ENCODE measurements around the gene GJA1. TPM values are rescaled to one million over a fixed set of nuclear protein-coding genes. Genes with fewer than 3 reads are reported as not detected.
"Not testable (repeated sequence)": the region's sequence is repeated elsewhere in the genome, so short reads cannot be mapped to it uniquely, and the experiment has no call there.

GJA1 gene
- total RNA-seq = 2.1 TPM

DNA sequence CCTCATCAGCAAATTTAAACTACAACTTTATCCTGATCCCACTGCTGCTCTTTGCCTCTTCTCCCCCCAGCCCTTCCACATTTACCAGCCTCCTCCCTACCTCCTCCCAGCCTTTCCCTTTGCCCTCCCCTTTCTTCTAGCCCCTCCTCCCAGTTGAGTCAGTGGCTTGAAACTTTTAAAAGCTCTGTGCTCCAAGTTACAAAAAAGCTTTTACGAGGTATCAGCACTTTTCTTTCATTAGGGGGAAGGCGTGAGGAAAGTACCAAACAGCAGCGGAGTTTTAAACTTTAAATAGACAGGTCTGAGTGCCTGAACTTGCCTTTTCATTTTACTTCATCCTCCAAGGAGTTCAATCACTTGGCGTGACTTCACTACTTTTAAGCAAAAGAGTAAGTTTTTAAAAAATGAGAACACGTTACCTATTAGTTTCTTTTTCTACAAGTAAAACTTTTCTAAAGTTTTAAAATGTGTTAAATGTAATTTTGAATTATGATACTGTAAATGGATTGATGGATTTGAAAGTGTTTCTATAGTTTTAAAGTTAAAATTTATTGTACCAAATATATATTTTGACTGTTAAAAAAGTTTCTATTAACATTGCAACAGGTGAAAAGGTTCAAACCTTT is at the start of gene GJA1:
GJA1 (plus strand) TSS at position 203 of the 626 bp plus-strand sequence. CDS start 11,202 bp downstream, outside the sequence.
- DNase-seq (ENCODE audit: low spot score) = no peak
- ATAC-seq = peak; percentile 43

DNA sequence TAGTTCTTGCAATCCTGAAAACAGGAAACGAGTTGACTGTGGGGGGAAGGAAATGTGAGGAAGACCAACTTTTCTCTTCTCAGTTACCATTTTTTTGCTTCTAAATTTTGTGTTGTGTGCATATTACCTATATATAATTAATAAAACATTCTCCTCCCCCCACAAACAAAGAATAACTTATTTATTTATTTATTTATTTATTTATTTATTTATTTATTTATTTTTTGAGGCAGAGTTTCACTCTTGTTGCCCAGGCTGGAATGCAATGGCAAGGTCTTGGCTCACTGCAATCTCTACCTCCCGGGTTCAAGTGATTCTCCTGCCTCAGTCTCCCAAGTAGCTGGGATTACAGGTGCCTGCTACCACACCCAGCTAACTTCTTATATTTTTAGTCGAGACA is 48.9 kb upstream of the GJA1 start:
- DNase-seq (ENCODE audit: low spot score); ATAC-seq: not testable (repeated sequence)

DNA sequence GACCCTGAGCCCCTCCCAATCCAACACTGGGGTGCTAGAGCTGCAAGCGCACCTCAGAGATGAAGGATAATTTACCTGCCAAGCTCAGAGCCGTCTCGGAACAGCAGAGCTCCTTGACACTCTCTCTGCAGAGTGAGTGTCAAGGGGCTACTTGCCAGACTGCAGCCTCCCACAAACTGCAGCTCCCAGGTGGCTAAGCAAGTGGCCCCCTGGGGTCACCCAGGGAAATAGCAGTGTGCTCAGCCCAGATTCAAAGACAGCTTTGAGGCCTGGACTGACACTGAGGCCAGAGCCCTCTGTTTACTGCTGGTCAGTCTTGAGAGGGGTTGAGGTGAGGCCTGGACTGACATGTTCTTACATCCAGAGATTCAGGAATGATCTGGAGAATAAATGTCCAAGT is 46.0 kb upstream of the GJA1 start:
- no peak for ATAC-seq
- no peak for DNase-seq (ENCODE audit: low spot score)

DNA sequence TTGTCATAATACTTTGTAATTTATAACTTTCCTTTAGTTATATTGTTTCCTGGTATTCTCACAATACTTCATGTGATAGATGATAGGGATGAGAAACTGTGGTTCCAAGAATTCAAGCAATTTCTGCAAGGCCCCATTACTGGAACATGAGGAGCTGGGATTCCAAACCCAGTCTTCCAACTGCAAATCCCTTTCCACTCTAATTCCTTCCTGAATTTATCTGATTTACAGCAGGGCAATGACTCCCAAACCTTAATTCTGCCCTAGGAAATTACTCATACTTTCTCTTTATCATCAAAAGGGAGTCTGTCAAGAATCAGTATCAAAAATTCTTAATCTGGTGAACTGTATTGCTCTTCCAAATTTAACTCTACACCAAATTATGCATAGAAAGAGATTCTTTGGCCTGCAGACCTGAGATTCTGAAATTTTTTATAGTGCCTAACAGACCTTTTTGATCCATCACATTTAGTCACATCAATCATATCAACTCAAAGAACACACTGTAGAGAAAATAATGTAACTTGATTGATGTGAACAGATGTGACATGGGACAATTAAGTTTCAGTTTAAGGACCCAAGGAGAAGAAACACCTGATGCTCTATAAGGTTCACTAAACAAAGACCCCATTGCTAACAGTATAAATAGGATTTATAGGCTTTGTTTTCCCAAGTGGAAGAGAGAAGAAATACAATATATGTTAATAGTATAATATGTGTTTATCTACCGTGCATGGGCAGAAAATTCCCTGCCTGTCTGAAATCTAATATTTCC is 41.5 kb upstream of the GJA1 start:
- no peak for DNase-seq (ENCODE audit: low spot score)
- no peak for ATAC-seq

DNA sequence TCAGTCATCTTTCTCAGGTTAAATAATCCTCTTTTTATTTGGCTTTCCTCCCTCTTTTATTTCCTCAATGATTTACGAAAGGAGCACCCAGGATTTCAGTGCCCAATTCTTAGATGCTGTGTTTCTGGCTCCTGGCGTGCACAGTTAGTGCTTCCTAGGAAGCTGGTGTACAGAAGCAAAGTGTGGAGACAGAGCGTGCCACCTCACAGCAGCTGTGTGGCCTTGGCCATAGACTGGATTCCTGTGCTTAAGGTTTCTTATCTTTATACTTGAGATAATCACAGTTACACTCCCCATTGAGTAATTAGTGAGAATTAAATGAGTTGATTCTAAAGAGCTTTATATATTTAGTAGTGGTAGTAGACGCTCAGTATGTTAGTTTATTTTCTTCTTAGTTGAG is 39.7 kb upstream of the GJA1 start:
- ATAC-seq (no peak), DNase-seq (ENCODE audit: low spot score) (no peak)

DNA sequence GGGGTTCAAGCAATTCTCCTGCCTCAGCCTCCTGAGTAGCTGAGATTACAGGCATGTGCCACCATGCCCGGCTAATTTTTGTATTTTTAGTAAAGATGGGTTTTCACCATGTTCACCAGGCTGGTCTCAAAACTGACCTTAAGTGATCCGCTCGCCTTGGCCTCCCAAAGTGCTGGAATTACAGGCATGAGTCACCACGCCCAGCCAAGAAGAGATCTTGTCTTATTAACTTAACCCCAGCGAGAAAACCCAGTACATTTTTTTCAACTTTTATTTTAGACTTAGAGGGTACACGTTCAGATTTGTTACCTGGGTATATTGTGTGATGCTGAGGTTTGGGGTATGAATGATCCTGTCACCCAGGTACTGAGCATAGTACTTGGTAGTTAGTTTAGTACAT is 38.3 kb upstream of the GJA1 start:
- not testable (repeated sequence) for DNase-seq (ENCODE audit: low spot score); ATAC-seq

DNA sequence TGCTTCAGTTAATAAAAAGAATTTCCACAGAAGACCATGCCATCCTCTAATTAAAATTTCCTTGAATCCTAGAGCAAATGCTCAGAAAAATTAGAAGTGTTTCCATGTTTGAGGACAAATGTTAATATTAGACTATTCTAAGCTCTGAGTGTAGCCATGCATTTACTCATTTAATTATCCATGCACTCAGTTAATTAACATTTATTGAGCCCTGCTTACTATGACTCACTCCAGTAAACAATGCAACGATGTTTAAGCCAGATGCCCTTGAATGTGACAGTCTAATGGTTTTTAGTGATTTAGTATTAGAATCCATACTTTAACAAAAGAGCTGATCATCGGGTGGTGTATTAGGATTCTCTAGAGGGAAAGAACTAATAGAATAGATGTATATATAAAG is 37.3 kb upstream of the GJA1 start:
- ATAC-seq (no peak), DNase-seq (ENCODE audit: low spot score) (no peak)

DNA sequence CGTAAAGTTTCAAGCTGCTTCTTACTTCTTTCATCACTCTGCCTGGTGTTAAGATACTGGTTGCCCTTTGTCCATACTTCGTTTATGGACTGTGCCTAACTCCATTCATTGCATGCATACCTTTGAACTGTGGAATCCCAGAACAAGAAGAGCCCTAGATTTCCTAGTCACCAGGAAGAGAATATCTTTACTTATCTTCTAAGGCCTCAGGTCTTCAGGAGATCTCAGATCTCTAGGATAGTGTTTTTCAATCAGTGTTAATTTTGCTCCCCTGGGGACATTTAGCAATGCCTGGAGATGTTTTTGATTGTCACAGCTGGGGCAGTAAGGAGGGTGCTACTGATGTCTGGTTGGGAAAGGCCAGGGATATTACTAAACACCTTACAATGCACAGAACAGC is 35.5 kb upstream of the GJA1 start:
- DNase-seq (ENCODE audit: low spot score) = no peak
- no peak for ATAC-seq

DNA sequence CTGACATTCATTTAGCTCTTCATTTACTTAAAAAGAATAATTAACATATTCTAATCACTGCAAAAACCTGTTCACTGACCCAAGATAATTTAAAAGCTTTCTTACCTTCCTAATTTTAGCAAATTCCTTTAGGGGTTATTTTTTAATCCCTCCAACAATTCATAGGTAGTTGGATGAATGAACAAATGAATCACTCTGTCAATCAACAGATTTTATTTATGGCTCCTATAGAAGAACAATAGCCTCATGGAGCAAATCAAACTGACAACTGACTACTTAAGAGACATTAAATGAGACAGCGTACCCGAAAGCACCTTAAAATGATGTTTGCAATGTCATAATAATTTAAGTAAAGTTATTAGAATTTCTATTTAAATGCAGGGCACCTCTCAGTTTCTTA is 31.5 kb upstream of the GJA1 start:
- no peak for DNase-seq (ENCODE audit: low spot score)
- no peak for ATAC-seq

DNA sequence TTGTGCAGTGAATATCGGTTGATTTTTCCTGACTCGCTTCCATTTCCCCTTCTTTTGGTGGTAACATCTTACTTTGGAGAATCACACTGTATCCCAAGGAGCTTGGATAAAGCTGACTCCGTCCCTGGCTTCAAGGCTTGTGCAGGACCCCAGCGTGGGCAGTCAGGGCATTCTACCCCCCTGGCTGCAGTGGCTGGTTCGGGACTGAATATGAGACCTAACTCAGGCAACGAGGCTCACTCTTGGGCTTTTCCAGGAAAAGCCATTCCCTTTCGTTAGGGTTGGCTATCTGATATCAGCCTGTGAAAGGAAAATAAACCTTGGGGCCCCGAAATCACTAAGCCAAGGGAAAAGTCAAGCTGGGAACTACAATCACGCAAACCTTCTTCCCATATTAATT is 30.1 kb upstream of the GJA1 start:
- no peak for ATAC-seq
- no peak for DNase-seq (ENCODE audit: low spot score)

DNA sequence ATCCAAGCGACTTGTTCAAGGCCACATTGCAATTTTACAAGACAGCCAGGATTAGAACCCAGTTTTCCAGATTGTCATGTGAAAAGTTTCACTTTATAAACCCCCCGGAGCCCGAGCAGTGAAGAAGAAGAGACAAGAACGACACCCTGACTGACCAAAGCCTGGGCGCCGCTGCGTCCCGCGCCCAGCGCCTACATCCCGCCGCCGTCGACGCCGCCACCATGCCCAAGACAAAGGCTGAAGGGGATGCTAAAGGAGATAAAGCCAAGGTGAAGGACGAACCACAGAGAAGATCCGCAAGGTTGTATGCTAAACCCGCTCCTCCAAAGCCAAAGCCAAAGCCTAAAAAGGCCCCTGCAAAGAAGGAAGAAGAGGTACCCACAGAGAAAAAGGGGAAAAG is 27.1 kb upstream of the GJA1 start:
- no peak for ATAC-seq
- DNase-seq (ENCODE audit: low spot score) = no peak

DNA sequence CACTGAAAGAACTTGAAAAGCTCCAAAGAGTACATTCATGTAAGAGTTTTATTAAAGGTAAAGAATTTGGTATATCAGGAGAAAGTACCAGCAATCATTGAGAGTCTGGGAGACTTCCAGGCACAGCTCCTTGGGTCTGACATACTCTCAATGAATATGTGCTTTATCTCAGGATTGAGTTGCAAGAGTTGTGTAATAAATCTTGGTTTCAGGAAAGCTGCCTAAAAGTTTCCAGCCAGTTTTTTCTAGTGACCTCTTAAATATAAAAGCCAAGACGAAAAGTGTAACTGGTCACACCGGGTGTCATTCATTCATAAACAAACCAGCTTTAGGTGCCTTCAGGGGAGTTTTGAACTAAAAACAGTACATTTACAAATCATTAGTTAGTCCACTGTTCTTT is 21.6 kb upstream of the GJA1 start:
- ATAC-seq (no peak), DNase-seq (ENCODE audit: low spot score) (no peak)

DNA sequence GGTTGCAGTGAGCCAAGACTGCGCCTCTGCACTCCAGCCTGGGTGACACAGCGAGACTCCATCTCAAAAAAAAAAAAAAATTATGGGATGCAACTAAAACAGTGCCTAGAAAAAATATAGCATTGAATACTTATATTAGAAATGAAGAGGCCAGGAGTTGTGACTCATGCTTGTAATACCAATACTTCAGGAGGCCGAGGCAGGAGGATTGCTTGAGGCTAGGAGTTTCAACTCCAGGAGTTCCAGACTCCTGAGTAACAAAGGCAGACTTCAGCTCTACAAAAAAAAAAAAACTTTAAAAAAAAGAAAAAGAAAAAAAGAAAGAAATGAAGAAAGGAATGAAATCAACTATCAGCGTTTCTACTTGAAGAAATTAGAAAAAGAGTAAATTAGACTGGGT is 17.1 kb upstream of the GJA1 start:
- DNase-seq (ENCODE audit: low spot score) = no peak
- no peak for ATAC-seq

DNA sequence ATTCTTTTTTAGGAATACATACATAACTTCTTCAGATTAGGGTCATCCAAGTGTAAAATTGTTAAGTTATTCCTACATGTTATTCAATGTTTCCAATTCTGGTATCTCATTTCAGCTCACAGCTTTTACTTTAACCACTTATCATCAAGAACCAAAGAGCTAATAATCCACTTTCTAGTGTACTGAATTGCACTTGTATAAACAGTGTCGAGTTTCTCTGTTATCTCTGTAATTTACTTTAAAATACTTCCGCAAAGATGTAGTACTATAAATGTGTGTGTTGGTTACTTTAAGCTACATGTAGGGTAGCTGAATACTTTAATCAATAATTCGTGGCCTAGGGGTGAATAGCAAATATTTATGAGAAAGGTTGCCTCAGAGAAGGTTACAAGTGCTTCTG is 8.8 kb upstream of the GJA1 start:
- ATAC-seq (no peak), DNase-seq (ENCODE audit: low spot score) (no peak)

DNA sequence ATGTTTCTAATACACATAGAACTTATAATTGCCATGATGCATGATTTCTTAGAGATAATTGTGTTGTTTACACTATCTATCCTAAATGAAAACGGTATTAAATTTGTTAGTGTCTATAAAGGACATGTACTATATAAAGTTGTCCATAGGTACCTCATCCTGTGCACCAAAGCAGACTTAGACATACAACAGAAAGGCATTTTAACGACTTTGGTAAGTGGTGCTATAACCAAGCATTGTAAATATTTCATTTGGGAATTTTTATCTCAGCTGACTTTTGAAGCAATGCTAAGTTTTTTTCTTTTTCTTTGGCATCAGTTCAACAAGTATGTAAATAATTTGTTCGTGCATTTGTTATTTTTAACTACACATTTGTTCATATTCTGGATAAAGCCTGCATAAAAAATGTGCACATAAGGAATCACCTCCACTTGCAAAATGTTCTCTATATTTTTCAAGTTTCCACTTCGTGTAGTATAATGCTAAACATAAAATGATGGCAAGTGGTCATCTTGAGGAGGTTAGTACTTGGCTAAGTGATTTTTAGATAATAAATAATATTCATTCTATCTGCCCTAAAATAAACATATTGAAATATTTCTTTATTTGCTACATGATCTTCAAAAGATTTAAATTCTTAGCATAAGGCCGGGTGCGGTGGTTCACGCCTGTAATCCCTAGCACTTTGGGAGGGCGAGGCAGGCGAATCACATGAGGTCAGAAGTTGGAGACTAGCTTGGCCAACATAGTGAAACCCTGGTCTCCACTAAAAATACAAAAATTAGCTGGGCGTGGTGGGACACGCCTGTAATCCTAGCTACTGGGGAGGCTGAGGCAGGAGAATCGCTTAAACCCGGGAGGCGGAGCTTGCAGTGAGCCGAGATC is 6.3 kb upstream of the GJA1 start:
- no peak for ATAC-seq
- no peak for DNase-seq (ENCODE audit: low spot score)

DNA sequence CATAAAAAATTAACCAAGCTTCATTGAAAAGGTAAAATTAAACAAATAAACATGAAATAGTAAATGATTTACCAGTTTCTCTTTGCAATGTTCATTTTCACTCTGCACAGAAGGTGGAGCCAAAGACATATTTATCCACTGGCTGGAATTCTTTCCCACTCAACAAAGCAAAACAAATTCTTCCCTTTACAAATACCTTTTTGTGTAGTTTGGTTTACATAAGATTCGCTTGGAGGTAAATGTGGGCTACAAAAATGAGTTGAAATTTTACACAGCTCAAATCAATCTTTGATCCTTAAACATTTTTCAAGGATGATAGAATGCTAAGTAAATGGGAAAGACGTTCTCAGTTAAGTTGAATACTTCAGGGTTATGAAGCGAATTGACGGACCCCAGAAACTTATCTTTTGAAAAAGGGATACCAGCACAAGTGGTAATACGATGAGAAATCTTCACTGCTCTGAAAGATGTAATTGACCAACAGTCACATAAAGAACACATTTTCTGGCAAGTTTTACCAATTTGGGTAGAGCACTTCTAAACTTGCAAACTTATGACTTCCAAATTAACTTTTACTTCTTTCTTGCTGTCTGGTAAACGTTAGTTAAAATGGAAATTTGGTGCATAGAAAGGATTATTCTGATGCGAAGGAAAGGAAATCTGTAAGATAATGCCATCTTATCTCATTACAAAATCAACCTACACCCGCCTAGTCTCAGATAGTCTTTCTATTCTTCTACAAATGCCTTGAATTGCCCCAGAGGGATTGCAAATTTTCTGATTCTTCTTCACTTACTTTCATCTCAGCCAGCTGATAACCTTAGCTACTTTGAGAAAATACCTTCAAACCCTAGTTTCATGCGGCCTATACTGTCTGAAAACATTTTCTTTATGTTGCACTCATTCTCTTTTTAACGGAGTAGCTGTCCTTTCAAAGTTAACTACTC is 4.7 kb upstream of the GJA1 start:
- peak; percentile 93 for ATAC-seq
- DNase-seq (ENCODE audit: low spot score) = no peak

DNA sequence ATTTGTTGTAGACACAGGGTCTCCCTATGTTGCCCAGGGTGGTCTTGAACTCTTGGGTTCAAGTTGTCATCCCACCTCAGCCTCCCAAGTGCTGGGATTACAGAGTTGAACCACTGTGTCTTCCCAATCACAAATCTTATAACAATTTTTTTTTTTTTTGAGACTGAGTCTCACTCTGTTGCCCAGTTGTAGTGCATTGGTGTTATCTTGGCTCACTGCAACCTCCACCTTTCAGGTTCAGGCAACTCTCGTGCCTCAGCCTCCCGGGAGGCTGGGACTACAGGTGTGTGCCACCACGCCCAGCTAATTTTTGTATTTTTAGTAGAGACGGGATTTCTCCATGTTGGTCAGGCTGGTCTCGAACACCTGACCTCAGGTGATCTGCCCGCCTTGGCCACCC is 3.7 kb upstream of the GJA1 start:
- DNase-seq (ENCODE audit: low spot score); ATAC-seq: not testable (repeated sequence)

DNA sequence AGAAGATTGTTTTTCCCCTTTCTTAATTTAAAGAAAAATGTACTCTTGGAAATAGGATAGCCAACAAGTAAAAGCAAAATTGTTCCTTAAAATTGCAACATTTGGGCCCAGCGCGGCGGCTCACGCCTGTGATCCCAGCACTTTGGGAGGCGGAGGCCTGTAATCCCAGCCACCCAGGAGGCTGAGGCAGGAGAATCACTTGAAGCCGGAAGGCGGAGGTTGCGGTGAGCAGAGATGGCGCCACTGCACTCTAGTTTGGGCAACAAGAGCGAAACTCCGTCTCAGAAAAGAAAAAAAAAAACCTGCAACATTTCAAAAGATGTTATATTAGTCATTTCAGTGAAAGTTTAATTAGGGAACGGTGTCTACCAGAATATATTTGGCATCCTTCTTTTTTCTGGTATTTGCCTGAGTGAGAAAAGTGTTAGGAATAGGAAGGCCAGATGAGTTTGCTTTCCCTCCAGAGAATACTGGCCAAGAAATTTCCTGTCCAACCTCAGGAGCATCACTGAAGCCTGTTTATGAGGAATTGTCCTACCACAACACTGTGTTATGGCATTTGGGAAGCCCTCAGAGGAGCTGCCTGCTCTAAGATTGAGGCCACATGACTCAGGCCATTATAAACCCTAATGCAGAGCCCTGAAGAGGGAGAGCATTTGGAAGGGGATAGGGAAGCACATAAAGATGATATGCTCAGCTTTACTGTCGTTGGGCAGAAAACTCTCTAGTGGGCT is 1.2 kb upstream of the GJA1 start:
- DNase-seq (ENCODE audit: low spot score) (no peak), ATAC-seq (no peak)

DNA sequence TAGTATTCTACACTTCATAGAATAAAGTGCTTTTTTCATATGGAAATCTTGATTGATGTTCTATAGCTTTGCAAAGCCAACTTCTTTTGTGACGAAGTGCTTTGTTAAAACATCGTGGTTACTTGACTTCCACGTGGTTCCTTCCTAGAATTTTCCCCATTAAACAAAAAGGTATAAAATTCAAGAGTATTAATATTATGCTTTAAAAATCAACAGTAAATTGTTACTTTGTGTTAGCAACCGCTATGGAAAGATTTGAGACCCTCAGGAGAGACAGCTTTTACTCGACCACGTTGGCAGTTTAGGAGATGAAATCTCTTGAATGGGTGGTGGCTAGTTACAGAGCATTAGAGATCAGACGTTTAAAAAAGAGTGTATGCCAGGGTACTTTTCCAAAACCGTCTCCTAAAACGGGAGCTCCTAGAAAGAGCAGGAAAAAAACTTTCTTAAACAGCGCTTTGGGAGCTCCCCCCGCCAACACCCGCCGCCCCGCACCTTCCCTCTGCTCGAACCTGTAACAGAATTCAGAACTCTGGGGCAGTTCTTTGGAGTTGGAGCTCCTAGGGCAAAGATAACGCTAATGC is 920 bp downstream of the GJA1 start:
- peak; percentile 19 for ATAC-seq
- DNase-seq (ENCODE audit: low spot score) = no peak

Data from left lobe of liver (tissue), 2 donors.